Measurements from ENCODE around the gene PPFIA4.
A peak's percentile ranks its signal among the peaks of the same experiment; 100 is the strongest.
"Not testable (repeated sequence)": the region's sequence is repeated elsewhere in the genome, so short reads cannot be mapped to it uniquely, and the experiment has no call there.

Gene PPFIA4

DNA sequence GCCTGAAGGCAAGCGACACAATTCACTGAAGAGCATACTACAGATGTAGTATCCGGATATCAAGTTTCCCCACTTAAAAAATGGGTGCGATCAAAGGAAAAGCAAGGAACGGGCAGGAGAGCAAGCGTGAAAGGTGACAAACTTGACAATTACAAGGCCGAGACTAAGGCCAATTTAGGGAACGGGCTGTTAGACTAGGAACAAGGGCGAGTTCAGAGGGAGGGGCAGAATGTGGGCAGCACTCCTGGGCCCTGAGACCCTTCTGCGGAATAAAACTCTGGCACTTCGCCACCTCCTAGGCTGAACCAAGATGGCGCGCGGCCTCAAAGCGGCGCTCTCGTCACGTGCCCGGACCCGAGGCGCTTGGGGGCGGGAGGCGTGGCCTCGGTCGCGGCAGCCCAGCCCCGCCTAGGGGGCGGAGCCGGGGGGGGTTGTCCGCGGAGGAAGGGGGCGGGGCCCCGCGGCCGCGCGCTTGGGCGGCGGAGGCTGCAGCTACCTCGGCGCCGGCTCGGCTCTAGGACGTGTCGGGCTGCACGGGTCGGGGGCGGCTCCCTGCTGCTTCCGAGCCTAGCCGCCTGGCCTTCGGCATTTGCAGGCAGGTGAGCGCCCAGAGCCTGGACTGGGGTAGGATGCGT, at the start of gene PPFIA4:
TSS of gene PPFIA4 (plus strand) at position 461 of the 635 bp plus-strand sequence. CDS start 12,518 bp downstream, outside the sequence.
- DNase-seq, result peak; percentile 86

GRCh38 chr1:202976633-202977032, 49.7 kb upstream of the PPFIA4 start:
- DNase-seq, result no peak

- no peak for DNase-seq
Observed at GRCh38 chr1:202979459-202979858, 46.8 kb upstream of the PPFIA4 start.

DNA sequence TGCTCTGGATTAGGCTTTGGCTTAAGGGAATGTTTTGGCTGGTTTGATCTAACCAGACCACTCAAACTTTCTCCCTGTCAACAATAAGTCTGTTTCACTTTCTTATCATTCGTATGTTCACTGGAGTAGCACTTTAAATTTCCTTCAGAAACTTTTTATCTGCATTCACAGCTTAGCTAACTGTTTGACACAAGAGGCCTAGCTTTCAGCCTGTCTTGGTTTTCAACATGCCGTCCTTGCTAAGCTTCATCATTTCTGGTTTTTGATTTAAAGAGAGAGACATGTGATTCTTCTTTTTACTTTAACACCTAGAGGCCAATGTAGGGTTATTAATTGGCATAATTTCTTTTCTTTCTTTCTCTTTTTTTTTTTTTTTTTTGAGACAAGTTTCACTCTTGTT, 44.4 kb upstream of the PPFIA4 start:
- DNase-seq, result no peak

GRCh38 chr1:202982715-202983430, 43.4 kb upstream of the PPFIA4 start:
- no peak for DNase-seq

DNA sequence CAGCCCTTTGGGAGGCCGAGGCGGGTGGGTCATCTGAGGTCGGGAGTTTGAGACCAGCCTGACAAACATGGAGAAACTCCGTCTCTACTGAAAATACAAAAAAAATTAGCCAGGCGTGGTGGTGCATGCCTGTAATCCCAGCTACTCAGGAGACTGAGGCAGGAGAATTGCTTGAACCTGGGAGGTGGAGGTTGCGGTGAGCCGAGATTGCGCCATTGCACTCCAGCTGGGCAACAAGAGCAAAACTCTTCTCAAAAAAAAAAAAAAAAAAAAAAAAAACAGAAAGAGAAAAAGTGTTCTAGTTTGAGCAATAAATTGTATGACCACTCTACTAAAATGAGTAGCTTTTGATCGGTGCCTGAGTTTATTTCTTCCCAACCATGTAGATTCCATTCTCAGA, 40.2 kb upstream of the PPFIA4 start:
- not testable (repeated sequence) for DNase-seq

DNA sequence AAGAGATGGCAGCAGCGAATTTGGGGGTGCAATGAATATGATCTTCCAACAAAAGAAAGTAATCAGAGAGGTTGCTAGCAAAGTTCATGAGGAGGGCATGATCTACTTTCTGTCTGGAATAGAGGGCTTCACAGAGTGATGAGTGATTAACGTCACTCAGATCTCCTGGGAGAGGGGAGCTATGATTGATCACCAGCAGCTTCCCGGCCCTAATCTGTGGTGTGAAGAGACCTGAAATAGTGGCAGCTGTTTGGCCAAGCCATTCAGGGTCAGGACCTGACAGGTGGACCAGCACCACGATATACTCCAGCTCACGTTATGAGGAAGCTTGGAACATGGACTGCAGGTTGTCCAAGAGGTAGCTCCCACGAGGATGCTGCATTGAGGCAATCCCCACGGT, 39.0 kb upstream of the PPFIA4 start:
- DNase-seq, result no peak

DNA sequence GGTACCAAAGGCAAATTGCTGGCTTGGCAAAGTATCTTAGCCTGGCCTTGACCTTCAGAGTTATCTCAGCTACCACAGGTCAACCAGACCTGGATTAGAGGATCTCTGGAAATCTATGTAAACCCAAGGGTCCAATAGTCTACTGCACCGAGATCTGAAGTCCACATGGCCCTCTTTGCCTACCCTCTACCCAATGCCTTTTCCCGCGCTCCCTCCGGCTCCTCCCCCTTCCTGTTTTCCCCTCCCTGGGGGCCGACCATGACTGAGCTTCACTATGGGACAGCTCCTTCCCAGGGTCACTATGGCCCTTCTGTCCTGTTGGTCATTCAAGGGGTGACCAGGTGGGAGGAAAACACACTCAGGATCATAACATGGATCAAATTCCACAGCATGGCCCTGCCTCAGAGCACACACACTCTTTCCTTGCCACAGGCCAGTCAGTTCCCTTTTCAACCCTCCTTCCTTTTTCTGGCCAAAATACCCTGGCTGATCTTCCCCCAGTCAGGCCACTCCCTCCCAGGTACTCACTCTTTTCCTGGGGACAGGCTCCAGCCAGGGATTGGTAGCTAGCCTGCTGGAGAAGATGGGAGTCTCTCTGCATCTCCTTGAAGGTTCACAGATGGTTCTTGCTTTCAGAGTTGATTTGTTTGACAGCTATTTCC, 38.2 kb upstream of the PPFIA4 start:
- DNase-seq, result no peak

DNA sequence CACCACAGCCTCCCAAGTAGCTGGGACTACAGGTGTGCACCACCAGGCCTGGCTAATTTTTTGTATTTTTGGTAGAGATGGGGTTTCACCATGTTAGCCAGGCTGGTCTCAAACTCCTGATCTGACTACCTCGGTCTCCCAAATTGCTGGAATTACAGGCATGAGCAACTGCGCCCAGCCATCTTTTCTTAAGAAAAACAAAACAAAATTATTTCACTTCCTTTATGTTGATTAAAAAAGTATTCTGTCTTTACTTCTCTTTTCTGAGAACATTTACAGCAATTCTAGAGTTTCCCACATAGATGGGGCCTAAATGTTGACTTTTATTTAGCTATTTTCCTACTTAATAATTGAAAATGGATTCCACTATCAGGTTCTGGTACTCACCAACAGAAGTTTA, 36.4 kb upstream of the PPFIA4 start:
- no peak for DNase-seq

DNA sequence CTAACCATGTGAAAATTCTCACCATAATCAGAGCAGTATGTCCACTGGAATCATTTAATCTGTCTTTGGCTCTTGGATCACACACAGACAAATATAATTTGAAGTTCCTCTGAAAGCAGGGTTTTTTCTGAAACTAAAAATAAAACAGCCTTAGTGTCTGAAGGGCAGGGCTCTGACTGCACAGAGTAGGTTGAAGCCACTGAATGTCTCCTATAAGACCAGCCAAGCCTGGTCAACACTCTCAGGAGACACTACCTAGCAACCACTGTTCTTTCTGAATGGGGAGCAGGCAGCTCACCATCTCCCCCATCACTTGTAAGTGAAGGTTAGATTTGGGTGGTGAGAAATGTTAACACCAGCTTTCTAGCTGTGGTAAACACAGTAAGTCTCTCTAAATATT, 35.2 kb upstream of the PPFIA4 start:
- no peak for DNase-seq

- DNase-seq, result no peak
Observed at GRCh38 chr1:202994756-202995155, 31.5 kb upstream of the PPFIA4 start.

GRCh38 chr1:202998836-202999750, 27.2 kb upstream of the PPFIA4 start:
- peak; percentile 29 for DNase-seq

- no peak for DNase-seq
Observed at GRCh38 chr1:203000217-203000944, 25.9 kb upstream of the PPFIA4 start.

DNA sequence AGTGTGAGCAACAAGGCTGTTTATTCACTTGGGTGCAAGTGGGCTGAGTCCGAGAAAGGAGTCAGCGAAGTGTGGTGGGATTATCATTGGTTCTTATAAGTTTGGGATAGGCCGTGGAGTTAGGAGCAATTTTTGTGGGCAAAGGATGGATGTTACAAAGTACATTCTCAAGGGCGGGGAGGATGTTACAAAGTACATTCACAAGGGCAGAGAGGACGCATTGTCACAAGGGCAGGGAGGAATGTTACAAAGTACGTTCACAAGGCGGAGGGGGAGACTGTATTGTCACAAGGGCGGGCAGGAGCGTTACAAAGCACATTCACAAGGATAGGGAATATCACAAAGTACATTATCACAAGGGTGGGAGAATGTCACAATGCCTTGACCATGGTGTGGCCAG, 24.3 kb upstream of the PPFIA4 start:
- DNase-seq, result no peak

DNA sequence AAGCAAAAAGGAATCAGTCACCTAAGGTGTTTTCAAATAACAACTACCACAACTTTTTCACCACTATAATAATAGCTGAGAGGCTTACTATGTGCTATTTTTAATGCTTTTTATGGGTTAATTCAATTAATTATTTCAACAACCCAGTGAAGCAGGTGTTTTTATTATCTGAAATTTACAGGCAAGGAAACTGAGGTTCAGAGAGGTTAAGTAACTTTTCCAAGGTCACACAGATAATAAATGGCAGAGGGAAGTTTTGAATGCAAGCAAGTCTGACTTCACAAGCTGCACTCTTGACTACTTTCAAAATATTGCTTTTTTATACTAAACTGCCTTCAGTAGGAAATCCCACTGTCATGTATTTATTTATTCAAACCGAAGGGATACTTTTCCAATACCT, 23.3 kb upstream of the PPFIA4 start:
- no peak for DNase-seq

DNA sequence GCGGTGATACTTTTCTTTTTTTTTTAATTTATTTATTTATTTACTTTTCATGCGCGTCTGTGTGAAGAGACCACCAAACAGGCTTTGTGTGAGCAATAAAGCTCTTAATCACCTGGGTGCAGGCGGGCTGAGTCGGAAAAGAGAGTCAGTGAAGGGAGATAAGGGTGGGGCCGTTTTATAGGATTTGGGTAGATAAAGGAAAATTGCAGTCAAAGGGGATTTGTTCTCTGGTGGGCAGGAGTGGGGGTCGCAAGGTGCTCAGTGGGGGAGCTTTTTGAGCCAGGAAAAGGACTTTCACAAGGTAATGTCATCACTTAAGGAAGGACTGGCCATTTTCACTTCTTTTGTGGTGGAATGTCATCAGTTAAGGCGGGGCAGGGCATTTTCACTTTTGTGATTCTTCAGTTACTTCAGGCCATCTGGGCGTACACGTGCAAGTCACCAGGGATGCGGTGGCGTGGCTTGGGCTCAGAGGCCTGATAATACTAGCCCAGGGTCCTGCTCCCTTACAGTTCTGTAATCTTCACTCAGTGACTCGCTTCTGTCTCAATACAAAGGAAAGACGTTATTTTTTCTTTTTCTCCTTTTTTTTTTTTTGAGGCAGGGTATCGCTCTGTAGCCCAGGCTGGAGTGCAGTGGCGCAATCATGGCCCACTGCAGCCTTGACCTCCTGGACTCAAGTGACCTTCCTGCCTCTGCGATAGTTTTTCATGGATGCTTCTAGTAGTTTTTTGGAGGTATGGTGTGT, 20.7 kb upstream of the PPFIA4 start:
- not testable (repeated sequence) for DNase-seq

DNA sequence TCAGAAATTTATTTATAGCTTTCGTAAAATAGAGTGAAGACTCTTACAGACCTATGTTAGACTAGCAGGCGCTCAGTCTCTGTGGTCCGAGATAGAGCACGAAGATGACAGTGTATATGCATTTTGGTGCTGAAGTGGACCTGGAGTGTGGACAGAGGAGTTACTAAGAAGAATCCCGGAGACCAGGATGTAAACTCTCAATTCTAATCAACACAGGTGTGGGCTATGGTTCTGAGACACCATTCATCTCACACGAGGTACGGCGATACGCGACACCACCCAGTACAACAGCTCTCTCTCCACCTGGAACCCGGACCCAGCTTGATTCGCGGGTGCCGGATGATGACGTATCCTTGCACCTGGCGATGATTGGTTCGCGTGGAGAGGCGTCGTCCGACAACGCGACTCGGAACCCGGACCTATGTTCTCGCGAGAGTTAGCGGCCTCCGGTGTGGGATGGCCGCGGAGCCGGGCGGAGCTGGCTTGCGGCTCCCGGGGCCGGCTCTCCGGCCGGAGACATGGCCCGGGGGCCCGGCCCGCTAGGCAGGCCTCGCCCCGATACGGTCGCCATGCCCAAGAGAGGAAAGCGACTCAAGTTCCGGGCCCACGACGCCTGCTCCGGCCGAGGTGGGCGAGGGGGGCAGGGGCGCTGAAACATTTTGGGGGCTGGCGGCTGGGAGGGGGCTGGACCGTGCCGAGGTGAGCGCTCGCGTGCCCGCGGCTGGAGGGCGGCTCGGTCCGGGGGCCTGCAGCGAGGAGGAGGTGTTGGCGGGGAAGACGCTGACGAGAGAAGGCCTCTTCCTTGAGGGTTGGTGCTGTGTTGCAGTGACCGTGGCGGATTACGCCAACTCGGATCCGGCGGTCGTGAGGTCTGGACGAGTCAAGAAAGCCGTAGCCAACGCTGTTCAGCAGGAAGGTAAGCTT, 19.1 kb upstream of the PPFIA4 start, which contains the start of gene TMEM183A:
TSS of gene TMEM183A (plus strand) at position 427 of the 924 bp plus-strand sequence. CDS start at position 519, 92 bp downstream.
- DNase-seq, result peak; percentile 92

GRCh38 chr1:203009185-203009584, 17.1 kb upstream of the PPFIA4 start:
- DNase-seq, result no peak

DNA sequence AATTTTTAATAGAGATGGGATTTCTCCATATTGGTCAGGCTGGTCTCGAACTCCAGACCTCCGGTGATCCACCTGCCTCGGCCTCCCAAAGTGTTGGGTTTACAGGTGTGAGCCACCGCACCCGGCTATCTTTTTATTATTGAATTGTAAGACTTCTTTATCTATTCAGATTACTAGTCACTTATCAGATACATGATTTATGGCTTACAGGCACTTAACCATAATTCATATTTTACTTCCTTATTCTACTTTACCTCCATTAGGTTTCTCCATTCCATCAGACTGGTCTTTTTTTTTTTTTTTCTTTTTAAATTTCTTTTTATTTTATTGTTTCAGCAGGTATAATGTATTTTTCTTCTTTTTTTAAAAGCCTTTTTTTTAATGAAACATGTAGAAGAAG, 14.7 kb upstream of the PPFIA4 start:
- no peak for DNase-seq

DNA sequence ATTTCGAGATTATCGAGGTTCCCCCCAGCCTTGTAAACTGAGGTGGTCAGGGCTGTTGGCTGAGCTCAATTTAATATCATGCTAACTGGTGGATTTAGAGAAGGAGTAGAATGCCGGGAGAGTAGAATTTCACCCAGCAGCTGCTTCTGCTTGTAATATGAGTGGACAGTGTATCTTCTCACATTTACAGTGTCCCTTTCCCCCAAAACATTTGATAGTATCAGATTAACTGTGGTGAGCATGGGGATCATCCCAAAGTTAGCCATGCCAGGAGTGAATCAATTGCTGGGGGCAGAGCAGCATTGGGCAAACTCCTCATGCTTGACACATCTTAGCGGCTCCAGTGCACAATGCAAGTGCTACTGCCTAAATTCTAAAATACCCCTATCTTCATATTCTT, 9.2 kb upstream of the PPFIA4 start:
- no peak for DNase-seq

Data from T1000 (cell line).